Measurements from ENCODE around the gene ARSB.

ARSB gene

DNA sequence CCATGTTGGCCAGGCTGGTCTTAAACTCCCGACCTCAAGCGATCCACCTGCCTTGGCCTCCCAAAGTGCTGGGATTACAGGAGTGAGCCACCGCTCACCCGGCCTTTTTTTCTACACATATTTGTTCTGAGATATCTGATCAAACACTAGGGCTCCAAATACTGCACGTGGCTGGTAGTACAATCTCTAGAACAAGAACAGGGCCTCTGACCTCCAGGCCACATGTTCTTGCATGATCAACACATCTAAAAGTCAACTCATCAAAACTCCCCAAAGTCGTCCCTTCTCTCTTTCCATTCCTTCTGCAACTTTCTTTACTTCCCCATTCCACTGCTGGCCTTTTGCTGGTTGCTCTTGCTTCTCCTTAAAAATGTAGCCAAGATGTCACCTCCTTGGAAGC is 223.3 kb downstream of the ARSB start:
- Histone ChIP-seq H3F3A (ENCODE audit: control insufficient read depth, insufficient read depth) (peaks cover 8% of the 10 kb centered on the region; the same call in 1 of the 2 replicates), H3K27me3 (ENCODE audit: control insufficient read depth, low read length) (no peaks in the 10 kb centered on the region), H3K27ac (ENCODE audit: low read depth, low read length) (no peak overlapping the region), H4K20me1 (ENCODE audit: control insufficient read depth, insufficient read depth, low read depth, low read length) (no peaks in the 10 kb centered on the region), H3K79me2 (ENCODE audit: control insufficient read depth, low read length) (no peaks in the 10 kb centered on the region), H3K9me2 (replicated peaks; ENCODE audit: control insufficient read depth, low read length) (no peaks in the 10 kb centered on the region), H3K9me3 (ENCODE audit: control insufficient read depth, insufficient read depth, low read length) (no peaks in the 10 kb centered on the region), H3K4me1 (ENCODE audit: control insufficient read depth, low read length) (peaks cover 87% of the 10 kb centered on the region), H3K36me3 (ENCODE audit: control insufficient read depth, low read length) (peaks cover 9% of the 10 kb centered on the region; the same call in 1 of the 2 replicates), H3K4me3 (ENCODE audit: low read length) (no peak overlapping the region), H3K4me2 (ENCODE audit: low read length) (no peak overlapping the region)
- no peak for TF ChIP-seq EZH2phosphoT487 (IDR thresholded peaks at IDR 0.05; ENCODE audit: borderline replicate concordance, low read length)
- TF ChIP-seq, protein P1, sequence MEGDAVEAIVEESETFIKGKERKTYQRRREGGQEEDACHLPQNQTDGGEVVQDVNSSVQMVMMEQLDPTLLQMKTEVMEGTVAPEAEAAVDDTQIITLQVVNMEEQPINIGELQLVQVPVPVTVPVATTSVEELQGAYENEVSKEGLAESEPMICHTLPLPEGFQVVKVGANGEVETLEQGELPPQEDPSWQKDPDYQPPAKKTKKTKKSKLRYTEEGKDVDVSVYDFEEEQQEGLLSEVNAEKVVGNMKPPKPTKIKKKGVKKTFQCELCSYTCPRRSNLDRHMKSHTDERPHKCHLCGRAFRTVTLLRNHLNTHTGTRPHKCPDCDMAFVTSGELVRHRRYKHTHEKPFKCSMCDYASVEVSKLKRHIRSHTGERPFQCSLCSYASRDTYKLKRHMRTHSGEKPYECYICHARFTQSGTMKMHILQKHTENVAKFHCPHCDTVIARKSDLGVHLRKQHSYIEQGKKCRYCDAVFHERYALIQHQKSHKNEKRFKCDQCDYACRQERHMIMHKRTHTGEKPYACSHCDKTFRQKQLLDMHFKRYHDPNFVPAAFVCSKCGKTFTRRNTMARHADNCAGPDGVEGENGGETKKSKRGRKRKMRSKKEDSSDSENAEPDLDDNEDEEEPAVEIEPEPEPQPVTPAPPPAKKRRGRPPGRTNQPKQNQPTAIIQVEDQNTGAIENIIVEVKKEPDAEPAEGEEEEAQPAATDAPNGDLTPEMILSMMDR (IDR thresholded peaks at IDR 0.05; ENCODE audit: low read depth, low read length, poor library complexity, severe bottlenecking): no peak

DNA sequence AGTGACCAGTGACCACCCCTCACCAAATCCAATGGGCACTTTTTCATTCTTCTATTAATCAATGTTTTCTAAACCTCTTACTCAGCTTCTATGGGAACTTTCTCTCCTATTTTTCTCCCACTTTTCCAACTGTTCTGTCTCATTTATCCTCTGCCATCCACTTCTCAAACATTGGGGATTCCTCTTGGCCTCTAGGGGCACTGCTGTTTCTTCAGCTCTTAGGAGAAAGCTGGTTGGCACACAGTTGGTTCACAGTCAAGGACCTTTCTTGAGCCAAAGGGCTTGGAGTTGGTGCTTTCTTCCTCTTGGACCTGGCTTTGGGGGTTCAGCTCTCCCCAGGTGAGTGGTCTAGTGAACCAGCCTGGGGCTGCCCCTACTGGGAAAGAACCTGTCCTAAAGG is 224.3 kb downstream of the ARSB start:
- H4K20me1 ChIP-seq (ENCODE audit: control insufficient read depth, insufficient read depth, low read depth, low read length): no peaks in the 10 kb centered on the region
- H3K79me2 ChIP-seq (ENCODE audit: control insufficient read depth, low read length): no peaks in the 10 kb centered on the region
- H3K4me1 ChIP-seq (ENCODE audit: control insufficient read depth, low read length): peaks cover 89% of the 10 kb centered on the region
- H3K4me2 ChIP-seq (ENCODE audit: low read length): peak overlapping the region; percentile 55
- H3K27ac ChIP-seq (ENCODE audit: low read depth, low read length): peak overlapping the region; percentile 56
- no peaks in the 10 kb centered on the region for H3K9me2 ChIP-seq (replicated peaks; ENCODE audit: control insufficient read depth, low read length)
- peaks cover 8% of the 10 kb centered on the region; the same call in 1 of the 2 replicates for H3F3A ChIP-seq (ENCODE audit: control insufficient read depth, insufficient read depth)
- peak overlapping the region; percentile 45 for H3K4me3 ChIP-seq (ENCODE audit: low read length)
- H3K27me3 ChIP-seq (ENCODE audit: control insufficient read depth, low read length): no peaks in the 10 kb centered on the region
- H3K36me3 ChIP-seq (ENCODE audit: control insufficient read depth, low read length): peaks cover 9% of the 10 kb centered on the region; the same call in 1 of the 2 replicates
- TF ChIP-seq, protein P1 (IDR thresholded peaks at IDR 0.05; ENCODE audit: low read depth, low read length, poor library complexity, severe bottlenecking): peak; percentile 76
- TF ChIP-seq EZH2phosphoT487 (IDR thresholded peaks at IDR 0.05; ENCODE audit: borderline replicate concordance, low read length): no peak
- H3K9me3 ChIP-seq (ENCODE audit: control insufficient read depth, insufficient read depth, low read length): no peaks in the 10 kb centered on the region

DNA sequence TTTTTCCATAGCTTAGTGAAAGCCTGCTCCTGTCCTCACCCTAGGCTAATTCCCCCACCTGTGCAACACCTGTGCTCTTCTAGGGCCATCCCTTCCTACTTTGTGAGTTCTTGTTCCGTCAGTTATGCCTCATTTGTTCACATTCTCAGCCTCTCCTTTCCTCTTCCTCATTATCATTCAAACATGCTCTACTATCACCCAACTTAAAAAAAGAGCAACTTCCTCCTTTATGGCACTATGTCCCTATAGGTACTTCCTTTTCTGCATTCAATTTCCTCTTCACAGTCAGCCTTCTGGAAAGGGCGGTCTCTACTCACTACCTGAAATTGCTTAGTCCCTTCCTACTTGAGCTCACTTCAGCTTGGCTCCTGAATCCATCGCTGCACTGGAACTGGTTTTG is 224.7 kb downstream of the ARSB start:
- Histone ChIP-seq H3F3A (ENCODE audit: control insufficient read depth, insufficient read depth) (peaks cover 8% of the 10 kb centered on the region; the same call in 1 of the 2 replicates), H3K36me3 (ENCODE audit: control insufficient read depth, low read length) (peaks cover 9% of the 10 kb centered on the region; the same call in 1 of the 2 replicates), H3K79me2 (ENCODE audit: control insufficient read depth, low read length) (no peaks in the 10 kb centered on the region), H3K27ac (ENCODE audit: low read depth, low read length) (peak overlapping the region; percentile 56), H3K27me3 (ENCODE audit: control insufficient read depth, low read length) (no peaks in the 10 kb centered on the region), H3K9me2 (replicated peaks; ENCODE audit: control insufficient read depth, low read length) (no peaks in the 10 kb centered on the region), H4K20me1 (ENCODE audit: control insufficient read depth, insufficient read depth, low read depth, low read length) (no peaks in the 10 kb centered on the region), H3K4me1 (ENCODE audit: control insufficient read depth, low read length) (peaks cover 85% of the 10 kb centered on the region), H3K4me2 (ENCODE audit: low read length) (peak overlapping the region; percentile 55), H3K9me3 (ENCODE audit: control insufficient read depth, insufficient read depth, low read length) (no peaks in the 10 kb centered on the region), H3K4me3 (ENCODE audit: low read length) (peak overlapping the region; percentile 45)
- TF ChIP-seq EZH2phosphoT487 (IDR thresholded peaks at IDR 0.05; ENCODE audit: borderline replicate concordance, low read length): no peak
- TF ChIP-seq, protein P1 (IDR thresholded peaks at IDR 0.05; ENCODE audit: low read depth, low read length, poor library complexity, severe bottlenecking): no peak
